ENCODE data around the gene ZP3.

DNA sequence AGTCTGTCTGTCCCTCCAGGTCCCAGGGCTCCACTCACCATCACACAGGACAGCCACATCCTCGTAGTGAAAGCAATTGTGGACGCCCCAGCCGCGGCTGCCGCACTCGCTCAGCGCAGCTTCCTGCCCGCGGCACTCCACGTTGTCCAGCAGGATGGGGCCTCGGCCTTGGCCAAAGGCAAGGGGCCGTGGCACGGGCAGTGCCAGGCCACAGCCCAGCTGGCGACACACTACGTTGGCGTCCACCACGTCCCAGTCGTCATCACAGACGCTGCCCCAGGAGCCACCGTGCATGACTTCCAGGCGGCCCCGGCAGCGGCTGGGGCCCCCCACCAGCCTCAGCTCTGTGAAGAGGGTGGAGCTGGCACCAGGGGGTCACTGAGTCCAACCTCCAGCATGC lies 24.5 kb upstream of the ZP3 start:
- TF ChIP-seq, protein P1, sequence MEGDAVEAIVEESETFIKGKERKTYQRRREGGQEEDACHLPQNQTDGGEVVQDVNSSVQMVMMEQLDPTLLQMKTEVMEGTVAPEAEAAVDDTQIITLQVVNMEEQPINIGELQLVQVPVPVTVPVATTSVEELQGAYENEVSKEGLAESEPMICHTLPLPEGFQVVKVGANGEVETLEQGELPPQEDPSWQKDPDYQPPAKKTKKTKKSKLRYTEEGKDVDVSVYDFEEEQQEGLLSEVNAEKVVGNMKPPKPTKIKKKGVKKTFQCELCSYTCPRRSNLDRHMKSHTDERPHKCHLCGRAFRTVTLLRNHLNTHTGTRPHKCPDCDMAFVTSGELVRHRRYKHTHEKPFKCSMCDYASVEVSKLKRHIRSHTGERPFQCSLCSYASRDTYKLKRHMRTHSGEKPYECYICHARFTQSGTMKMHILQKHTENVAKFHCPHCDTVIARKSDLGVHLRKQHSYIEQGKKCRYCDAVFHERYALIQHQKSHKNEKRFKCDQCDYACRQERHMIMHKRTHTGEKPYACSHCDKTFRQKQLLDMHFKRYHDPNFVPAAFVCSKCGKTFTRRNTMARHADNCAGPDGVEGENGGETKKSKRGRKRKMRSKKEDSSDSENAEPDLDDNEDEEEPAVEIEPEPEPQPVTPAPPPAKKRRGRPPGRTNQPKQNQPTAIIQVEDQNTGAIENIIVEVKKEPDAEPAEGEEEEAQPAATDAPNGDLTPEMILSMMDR (IDR thresholded peaks at IDR 0.05) = no peak
- TF ChIP-seq SIN3A (IDR thresholded peaks at IDR 0.05; ENCODE audit: borderline replicate concordance, insufficient read depth, low read depth, low read length) = no peak
